GM10266 (cell line): ENCODE measurements around the gene USP14.
"Not testable (repeated sequence)": the region's sequence is repeated elsewhere in the genome, so short reads cannot be mapped to it uniquely, and the experiment has no call there.

Source experiments
- DNase-seq: peaks from one replicate; pipeline ENCODE4 v3.0.0; 2012; ENCODE audit errors: extremely low spot score
- CTCF ChIP-seq: IDR thresholded peaks from 2 replicates; pipeline ENCODE4 v1.5.1; 2012; ENCODE audit warnings: mild to moderate bottlenecking, low read depth; ENCODE audit not compliant: control insufficient read depth, insufficient read depth; ENCODE audit errors: missing control alignments

Gene USP14

GRCh38 chr18:158128-159036 lies at the start of gene USP14:
TSS of gene USP14 (plus strand) at chr18:158557. CDS start at chr18:158699, 142 bp downstream.
- peak; percentile 7 for TF ChIP-seq CTCF
- DNase-seq = peak; percentile 99

GRCh38 chr18:108665-109063 lies 49.7 kb upstream of the USP14 start:
- not testable (repeated sequence) for DNase-seq

- not testable (repeated sequence) for DNase-seq
Observed at GRCh38 chr18:109130-109921, 49.0 kb upstream of the USP14 start.

GRCh38 chr18:109922-110261 lies 48.5 kb upstream of the USP14 start:
- not testable (repeated sequence) for DNase-seq

More at GRCh38 chr18:109130-109921, 49.0 kb upstream of the USP14 start:
- TF ChIP-seq CTCF = peak; percentile 40

DNA sequence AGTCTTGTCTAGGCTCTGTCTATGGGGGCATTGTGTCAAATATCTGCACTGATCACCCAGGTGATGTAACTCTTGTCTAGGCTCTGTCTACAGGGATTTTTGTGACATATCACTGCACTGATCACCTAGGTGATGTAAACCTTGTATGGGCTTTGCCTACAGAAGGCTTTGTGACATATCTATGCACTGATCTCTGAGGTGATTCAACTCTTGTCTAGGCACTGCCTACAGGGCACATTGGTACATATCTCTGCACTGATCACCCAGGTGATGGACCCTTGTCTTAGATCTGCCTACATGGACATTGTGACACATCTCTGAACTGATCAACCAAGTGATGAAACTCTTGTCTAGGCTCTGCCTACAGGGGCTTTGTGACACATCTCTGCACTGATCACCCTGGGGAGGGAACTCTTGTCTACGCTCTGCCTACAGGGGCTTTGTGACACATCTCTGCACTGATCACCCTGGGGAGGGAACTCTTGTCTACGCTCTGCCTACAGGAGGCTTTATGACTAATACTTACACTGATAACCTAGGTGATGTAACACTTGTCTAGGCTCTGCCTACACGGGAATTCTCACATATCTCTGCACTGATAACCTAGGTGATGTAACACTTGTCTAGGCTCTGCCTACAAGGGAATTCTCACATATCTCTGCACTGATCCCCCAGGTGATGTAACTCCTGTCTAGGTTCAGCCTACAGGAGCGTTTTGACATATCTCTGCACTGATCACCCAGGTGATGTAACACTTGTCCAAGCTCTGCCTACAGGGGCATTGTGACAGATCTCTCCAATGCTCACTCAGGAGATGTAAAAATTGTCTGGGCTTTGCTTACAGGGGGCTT lies 47.8 kb upstream of the USP14 start:
- not testable (repeated sequence) for DNase-seq

- peak; percentile 82 for DNase-seq
- no peak for TF ChIP-seq CTCF
Observed at GRCh38 chr18:111306-112014, 46.9 kb upstream of the USP14 start.

DNA sequence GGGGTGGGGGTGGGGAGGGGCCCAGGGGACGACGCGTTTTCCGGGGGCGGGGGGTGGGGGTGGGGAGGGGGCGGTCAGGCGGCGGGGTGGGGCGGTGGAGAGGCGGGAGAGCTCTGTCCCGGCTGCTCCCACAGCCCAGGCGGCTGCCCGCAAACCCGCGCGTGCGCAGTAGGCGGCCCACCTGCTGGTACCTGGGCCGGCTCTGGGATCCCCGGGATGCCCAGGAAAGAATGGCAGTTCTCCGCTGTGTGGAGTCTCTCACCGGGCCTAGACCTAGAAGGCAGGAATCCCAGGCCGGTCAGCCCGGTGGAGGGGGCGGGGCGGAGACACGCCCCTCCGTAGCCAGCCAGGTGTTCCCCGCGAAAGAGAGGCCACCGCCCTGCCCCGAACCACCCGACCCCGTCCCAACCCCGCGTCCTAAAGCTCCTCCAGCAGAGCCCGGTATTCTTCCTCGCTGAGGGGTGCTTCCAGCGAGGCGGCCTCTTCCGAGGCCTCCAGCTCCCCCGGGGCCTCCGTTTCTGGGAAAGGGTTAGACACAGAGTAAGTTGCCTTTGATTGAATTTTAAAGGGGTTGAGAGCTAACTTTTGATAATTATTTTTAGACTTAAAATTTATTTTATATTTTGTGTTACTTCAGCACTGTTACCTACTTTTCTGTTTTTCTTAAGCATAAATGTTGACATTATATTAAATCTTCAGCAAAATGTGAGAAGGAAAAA lies 46.2 kb upstream of the USP14 start:
- peak; percentile 20 for DNase-seq

- DNase-seq = not testable (repeated sequence)
Observed at GRCh38 chr18:120539-121260, 37.7 kb upstream of the USP14 start.

GRCh38 chr18:135045-135444 lies 23.3 kb upstream of the USP14 start:
- DNase-seq = no peak

More at GRCh38 chr18:135045-135444, 23.3 kb upstream of the USP14 start:
- TF ChIP-seq CTCF = no peak
